ENCODE results near the gene MORN1.

Gene MORN1

GRCh38 chr1:2316451-2316961 is 74.8 kb downstream of the MORN1 start:
- no peak for DNase-seq

GRCh38 chr1:2315674-2316450 is 75.5 kb downstream of the MORN1 start:
- no peak for DNase-seq

- DNase-seq = peak; percentile 56
Measured at GRCh38 chr1:2314803-2315673, 76.3 kb downstream of the MORN1 start.

DNA sequence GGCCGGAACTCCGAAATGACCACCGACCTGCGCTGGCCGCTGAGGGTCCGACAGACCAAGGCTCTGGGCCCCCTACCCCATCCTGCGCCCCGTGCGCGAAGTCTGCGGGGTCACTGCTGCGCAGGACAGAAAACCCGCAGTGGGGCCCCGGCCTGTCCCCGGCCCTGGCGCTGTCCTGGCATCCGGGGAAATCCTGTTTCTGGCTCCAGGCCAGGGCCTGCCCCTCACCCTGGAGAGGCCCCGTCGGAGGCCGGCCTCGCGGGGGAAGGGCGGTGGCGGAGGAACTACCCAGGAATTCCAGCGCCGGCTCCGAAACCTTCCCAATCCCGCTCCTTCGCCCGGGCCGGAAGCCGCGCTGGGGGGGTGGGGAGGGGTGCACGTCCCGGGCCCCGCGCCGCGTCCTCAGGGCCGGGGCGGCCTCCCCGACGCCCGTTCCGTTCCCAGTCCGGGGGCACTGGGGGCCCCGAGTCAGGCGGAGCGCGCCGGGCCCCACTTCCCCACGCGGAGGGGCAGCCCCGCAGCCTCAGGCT is 77.0 kb downstream of the MORN1 start:
- DNase-seq = no peak

DNA sequence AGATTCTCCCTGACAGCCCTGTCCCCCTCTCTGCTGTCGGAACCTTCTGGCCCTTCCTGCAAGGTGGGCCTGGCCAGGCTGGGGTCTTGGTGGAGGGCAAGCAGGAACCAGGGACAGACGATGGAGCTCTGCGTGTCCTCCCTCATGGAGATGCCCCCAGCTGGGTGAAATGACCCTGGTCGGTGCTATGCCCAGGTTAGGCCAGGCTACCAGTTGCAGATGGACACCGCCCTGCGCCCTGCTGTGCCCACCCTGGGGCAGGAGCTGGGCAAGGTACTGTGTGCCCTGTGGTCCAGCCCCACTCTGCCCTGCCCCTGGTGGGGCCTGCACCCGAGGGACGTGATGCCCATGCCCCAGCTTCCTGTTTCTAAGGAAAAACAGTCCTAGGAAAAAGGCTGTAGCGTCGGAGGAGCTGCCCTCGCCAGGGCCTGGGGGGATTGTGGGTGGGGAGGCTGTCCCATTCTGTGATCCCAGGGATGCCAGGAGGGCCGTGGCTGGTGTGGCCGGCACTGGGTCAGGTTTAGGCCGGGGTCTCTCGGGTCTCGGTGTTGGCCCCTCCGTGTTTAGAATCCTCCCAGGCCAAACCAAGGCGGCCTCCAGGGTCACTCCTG is 77.6 kb downstream of the MORN1 start:
- DNase-seq = no peak

- DNase-seq = peak; percentile 24
Measured at GRCh38 chr1:2312515-2313301, 78.6 kb downstream of the MORN1 start.

DNA sequence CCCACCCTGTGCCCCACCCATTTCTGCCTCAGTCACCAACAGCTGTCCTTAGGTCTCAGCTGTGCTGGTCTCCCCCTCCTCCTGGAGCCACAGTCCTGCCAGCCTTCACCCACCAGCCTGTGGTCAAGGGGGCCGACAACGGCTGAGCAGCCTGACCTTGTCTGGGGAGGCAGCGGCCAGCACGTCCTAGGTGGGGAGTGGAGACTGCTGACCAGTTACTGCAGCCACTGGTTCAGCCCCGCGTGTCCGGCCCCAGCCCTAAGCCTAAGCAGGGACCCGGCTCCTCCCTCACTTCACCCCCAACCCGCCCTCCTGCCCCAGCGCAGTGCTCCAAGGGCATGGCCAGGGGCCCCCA is 79.2 kb downstream of the MORN1 start:
- no peak for DNase-seq

GRCh38 chr1:2311184-2312032 is 79.9 kb downstream of the MORN1 start:
- peak; percentile 44 for DNase-seq

DNA sequence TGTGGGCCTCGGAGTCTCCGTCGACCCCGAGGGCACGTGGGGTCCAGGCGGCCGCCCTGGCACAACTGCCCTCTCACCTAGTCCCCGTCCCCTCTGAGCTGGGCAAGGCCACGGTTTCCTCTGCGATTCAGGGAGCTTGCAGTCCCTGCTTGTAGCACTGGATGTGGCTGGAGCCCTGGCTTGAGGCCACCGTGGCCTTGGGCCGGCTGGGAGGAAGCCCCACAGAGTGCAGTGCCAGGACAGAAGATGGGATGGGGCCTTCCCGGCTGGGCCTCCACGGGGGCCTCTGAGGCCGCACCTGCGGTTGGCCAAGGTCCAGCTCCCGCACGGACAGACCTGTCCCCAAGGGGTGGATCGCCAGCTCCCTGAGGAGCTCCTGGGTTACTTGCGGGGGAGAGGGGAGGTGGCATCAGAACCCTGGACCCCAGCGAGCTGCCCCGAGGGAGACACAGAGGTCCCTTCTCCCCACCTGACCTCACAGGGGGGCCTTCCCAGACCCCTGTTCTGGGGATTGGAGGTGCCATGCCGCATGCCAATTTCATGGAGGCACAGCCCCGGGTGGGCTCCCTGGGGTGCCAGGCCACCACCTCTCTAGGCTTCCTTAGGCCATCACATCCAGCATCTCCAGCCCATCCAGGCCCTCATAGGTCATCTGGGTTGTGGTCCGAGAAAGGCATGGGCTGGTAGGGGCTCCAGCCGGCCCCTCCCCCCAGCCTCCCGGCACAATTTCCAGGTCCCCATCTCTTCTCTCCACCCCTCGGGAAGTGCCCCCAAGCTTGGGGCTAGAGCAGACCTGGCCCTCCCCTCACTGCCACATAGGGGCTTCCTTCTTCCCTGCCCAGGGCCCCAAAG is 80.8 kb downstream of the MORN1 start:
- DNase-seq = no peak

GRCh38 chr1:2308844-2309243 is 82.5 kb downstream of the MORN1 start:
- no peak for DNase-seq

DNA sequence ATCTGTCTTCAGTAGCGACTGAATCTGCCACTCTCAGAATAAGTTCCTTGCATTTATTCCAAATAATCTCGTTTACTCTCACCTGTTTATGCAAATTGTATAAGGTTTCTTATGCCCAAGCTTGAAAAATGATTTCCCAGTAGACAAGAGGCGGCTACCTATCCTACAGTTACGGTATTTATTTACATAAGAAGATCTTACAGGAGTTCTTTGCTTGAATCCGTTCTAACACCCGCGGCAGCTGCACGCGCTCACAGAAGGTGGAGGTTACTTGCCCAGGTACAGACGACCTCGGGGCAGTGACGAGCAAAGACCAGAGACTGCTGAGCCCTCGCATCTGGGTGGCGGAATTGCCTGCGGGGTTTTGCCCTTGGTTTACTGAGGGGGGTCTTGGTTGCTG is 83.4 kb downstream of the MORN1 start:
- no peak for DNase-seq

DNA sequence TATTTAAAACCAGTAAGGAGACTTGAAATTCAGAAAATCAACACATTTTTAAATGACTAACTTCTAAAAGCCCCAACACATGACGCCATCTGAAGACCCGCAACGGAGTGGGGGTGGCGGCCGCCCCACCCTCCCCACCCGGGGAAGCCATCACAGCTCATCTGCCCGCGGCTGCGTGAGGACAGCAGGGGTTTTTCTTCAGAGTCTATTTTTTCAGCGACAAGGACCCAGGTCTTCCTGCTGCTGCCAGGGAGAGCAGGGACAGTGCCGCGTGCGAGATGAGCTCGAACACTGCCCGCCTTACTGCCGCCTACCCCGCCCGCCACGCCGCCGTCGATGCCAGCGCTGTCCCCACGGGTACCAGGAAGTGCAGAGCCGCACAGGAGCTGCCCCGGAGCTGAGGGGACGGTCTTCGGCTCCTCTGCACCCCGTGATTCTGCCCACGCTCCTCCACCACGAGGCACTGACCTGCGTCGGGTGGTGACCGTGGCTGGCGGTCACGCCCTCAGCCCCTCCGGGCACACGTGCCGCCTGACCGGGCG is 84.2 kb downstream of the MORN1 start:
- DNase-seq = no peak

GRCh38 chr1:2306151-2306978 is 85.0 kb downstream of the MORN1 start:
- DNase-seq = no peak

- no peak for DNase-seq
Measured at GRCh38 chr1:2304921-2305681, 86.3 kb downstream of the MORN1 start.

DNA sequence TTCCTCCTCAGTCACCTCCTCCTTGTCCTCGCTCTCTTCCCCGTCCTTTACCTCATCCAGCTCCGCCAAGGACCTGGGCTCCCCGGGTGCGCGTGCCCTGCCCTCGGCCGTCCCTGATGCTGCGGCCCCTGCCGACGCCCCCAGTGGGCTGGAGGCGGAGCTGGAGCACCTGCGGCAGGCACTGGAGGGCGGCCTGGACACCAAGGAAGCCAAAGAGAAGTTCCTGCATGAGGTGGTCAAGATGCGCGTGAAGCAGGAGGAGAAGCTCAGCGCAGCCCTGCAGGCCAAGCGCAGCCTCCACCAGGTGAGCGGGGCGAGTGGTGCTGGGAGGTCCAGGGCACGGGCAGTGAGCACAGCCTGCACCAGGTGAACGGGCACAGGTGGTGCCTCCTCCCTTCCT is 87.1 kb downstream of the MORN1 start:
- no peak for DNase-seq

GRCh38 chr1:2303781-2304180 is 87.6 kb downstream of the MORN1 start:
- no peak for DNase-seq

DNA sequence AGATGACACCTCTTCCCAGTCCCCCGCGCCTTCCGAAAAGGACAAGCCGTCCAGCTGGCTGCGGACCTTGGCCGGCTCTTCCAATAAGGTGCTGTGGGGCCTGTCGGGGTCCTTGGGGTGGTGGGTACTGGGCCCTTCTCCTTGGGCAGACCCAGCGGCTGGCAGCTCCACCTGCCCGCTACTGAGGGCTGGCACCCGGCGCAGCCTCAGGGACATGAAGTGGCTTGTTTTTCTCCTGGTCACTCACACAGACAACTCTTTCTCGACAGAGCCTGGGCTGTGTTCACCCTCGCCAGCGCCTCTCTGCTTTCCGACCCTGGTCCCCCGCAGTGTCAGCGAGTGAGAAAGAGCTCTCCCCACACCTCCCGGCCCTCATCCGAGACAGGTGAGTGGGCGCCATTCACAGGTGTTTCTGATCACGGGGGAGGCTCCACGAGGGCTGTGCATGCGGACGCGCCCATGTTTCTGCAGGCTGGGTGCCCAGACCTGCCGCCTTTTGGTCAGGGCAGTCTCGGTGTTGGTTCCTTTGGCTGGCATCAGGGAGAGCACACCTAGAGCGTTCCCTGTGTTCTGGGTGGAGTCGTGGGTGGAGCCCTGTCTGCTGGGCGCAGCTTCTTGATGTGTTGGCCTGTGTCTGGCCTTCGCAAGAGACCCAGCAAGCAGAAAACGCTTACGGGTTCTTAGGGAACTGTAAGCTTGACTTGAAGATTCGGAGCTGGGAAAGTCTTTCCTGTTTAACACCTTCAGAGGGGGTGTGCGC is 88.2 kb downstream of the MORN1 start:
- no peak for DNase-seq

Data from NCI-H2171 (cell line).